Stomach (tissue), 4 donors: ENCODE measurements around the gene PRSS21.

ENCODE experiments used
- CTCF ChIP-seq, 7 experiments: fragments of 450-650 bp in 4 of 7; fragments of 200-600 bp in 3 of 7; sonication (generic) in 3 of 7; IDR thresholded peaks; one replicate each; pipeline ENCODE4 v1.5.1; 2016 to 2019; ENCODE audit warnings: antibody characterized with exemption in 7 of 7, control low read depth in 2 of 7, mild to moderate bottlenecking in 1 of 7
- EP300 ChIP-seq: sonication (generic); formaldehyde crosslinking; IDR thresholded peaks from one replicate; pipeline ENCODE4 v1.6.1; 2017; ENCODE audit warnings: antibody characterized with exemption
- POLR2A ChIP-seq, 4 donors: fragments of 450-650 bp; IDR thresholded peaks; one replicate each; pipeline ENCODE4 v1.6.1; 2016; ENCODE audit warnings: antibody characterized with exemption in 4 of 4, control low read depth in 2 of 4, mild to moderate bottlenecking in 1 of 4, moderate library complexity in 1 of 4
- POLR2AphosphoS5 ChIP-seq, 3 donors: sonication (generic); formaldehyde crosslinking; IDR thresholded peaks; one replicate each; pipeline ENCODE4 v1.6.1; 2016; ENCODE audit warnings: antibody characterized with exemption in 3 of 3

GRCh38 chr16:2867661-2867986, 50.6 kb downstream of the PRSS21 start:
- TF ChIP-seq POLR2AphosphoS5 (IDR thresholded peaks at IDR 0.05): no peak
- no peak for TF ChIP-seq CTCF (IDR thresholded peaks at IDR 0.05)
- TF ChIP-seq POLR2A (IDR thresholded peaks at IDR 0.05): no peak
- TF ChIP-seq EP300: no peak
